Germinal center (tissue), 1 donor: ENCODE measurements around the gene PRKCD.

Source experiments
- DNase-seq: peaks from one replicate; pipeline ENCODE4 v3.0.0; 2012; ENCODE audit warnings: mixed read lengths, low spot score

Gene PRKCD

DNA sequence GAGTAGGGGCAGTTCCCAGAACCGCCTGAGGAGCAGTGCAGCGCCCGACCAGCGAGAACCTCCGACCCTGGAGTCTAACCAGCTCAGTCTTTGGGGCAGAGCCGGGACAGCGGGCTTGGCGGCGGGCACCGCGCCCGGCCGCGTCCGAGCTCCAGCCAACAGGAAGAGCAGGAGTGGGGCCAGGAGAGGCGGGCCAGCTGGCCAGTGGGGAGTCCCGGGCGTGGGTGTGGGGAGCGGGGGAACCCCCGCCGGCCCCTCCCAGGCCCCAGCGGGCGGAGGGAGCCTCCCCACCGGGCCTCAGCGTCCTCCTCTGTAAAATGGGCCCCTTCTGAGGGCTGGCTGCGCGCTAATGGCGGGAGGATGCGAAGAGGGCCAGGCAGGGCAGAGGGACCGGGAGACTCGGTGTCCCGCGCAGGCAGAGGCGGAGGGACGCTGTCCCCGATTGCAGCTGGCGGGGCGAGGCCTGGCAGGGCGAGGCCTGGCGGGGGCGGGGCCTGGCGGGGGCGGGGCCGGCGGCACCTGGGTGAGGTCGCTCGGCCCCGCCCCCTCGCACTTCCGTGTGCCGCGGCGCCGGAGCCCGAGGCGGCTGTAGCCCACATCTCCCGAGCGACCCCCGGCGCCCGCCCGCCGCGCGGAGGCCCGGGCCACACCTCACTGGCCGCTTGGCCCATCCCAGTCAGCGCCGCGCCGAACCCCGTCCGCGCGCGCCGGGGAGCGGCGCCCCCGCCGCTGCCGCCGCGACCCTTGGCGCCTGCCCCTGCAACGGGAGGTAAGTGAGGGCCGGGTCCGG is at the start of gene PRKCD:
Gene PRKCD, plus strand, starts transcription at position 550 of the 790 bp plus-strand sequence. CDS start 17,214 bp downstream, outside the sequence.
- peak; percentile 95 for DNase-seq

DNA sequence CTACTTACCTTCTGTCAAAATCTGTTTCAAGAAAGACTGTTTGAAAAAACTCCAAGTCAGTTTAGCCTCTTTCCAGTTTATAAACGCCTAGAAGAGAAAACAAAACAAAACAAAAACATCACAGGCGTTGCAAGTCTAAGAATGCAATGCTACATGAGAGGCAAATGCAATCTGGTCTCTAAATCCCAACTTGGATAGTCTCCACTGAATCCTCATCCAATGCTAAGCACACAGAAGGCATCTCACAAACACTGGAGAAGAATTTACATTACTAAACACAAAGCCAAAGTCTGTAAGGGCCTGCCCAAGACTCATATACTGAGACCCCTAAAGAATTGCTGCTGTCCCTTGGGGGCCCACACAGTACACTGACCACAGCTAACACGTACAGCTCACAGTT is 49.2 kb upstream of the PRKCD start:
- DNase-seq: no peak

DNA sequence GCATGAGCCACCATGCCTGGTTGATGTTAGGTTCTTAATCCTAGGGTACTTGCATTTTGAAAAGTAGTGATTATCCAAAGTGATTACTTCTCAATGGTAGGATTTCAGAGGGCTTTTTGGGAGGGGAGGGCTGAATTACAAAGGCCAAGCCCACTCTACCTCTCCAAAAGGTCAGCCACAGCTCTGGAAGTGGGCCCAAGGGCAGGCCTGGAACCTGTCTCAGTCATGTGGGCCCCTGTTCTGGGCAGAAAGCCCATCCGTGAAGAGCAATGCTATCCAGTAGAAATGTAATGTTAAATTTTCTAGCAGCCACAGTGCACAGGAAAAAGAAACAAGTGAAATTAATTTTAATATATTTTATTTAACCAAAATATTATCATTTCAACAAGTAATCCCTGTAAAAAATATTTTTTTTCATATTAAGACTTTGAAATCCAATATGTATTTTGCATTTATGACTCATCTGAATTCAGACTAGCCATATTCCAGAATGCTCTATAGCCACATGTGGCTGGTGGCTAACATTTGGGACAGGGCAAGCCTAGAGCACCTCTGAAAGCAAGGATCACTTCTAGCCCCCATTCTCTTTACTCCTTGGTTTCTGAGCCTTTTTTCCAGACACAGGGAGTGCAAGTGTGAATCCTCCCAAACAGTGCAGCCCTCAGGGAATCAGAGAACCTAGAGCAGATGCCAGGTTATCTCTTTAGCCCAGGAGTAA is 47.6 kb upstream of the PRKCD start:
- DNase-seq: no peak

DNA sequence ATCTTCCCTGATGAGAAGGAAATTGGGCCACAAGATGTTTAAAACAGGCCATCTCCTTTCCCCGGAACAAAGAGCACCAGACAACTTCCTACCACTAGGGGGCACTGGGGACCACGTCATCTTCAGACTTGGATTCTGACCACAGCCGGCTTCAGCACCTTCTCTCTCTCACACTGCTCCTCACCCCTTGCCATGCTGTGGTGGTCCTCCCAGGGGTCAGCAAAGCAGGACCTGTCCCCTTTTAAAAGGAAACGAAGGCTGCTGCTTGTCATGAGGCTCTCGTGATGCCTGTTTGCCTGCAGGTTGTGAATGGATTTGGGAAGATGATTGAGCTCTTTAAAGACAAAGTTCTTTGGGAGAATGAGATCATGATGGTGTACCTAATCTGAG is 47.0 kb upstream of the PRKCD start:
- peak; percentile 83 for DNase-seq

DNA sequence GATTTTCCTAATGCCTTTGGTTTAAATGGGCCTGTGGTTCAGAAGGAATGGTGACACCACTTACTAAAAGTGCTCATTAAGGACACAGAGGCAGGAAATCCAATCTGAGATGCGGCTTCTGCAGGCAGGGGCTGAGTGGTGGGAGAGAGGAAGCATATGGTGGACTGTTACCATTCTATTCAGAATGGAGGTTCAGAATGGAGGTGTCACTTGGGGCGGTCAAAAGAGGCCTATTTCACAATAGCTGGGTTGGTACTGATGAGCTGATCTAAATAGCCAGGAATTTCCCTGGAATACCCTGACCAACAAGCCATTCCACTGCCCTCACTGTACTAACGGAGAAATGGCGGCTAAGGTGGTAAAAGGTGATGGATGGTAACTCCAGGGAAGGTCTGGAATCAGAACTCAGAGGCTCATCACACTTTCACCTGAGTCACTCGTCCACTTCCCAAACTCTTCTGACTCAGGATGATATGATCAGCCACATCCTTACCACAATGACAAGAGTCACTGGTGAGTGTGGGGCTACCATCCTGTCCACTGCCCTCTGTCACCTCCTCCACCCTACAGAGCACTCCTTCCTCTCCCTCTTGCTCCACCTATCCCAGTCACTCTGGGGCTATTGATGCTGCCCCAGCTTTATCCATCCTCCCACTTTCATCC is 46.5 kb upstream of the PRKCD start:
- DNase-seq: no peak

DNA sequence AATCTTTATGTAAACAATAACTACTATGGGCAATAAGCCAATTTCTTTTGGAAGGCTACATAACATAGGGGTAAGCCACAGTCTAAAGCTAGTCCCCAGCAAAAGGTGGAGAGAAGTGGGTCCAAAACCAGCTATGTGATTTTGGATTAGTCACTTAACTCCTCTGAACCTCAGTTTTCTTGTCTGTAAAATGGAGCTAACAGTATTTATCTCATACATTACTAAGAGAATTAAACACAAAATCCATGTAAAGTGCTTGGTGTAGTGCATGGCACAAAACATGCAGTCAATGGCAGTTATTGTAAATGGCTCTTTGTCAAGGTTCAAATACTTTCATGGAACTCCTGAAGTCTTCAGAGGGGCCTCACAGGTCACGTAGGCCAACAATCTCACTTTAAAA is 44.1 kb upstream of the PRKCD start:
- DNase-seq: no peak

DNA sequence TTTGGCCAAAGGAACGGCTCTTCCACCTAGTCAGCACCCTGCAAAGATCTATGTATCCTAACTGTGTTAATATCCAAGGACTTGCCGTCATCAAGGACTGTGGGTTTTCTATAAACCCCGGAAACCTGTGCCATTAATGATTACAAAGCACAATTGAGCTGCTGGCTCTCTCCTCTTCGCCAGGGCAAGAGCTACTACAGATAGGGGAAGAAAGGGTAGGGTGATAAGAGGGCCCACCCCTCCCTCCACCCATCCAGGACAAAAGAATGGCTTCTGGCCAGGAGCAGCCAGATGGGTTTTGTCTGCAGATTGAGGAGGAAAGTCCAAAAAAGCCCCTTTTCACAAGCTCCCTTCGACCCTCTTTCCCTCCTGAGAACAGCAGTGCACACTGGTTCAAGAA is 40.7 kb upstream of the PRKCD start:
- DNase-seq: no peak

DNA sequence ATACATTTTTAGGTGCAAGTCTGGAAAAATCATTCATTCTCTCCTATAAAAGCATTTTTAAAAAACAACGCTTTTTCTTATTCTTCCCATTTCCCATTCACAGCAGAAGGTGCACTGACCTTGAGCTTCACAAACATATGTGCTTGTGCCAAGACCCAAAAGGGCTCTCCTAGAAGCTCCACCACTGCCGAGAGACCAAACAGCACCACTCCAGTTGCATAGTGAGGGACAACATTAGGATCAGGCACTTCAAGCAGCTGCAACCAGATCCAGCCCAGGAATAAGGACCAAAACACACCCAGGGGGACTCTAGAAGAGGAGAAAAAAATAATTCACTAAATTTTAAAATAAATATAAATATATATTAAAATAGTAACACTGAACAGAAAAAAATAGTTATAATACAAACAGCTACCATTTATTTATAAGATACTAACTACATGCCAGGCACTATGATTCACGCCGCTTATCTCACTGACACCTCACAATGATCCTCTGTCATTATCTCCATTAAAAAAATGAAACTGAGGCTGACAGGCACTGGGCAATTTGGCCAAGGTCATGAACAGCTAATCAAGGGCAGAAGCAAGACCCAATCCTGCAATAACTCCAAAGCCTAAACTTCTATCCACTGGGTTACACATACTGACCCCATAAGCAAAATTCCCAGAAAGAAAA is 38.6 kb upstream of the PRKCD start:
- DNase-seq: no peak

DNA sequence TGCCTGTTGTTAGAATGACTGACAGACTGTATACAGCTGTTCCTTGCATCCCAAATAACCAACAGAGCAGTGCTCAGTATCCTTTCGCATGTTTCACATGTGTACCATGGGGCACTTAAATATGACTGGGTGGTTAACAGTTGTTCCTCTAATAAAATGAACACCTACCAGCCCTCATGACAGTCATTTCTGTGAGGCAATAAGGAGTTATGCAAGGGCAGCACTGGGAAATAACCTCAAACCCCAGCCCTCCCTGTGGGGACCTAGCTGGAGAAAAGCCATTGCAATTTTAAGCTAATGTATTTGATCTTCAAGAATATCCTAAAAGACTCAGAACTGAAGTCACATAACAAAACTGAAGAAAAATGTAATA is 38.1 kb upstream of the PRKCD start:
- DNase-seq: no peak

DNA sequence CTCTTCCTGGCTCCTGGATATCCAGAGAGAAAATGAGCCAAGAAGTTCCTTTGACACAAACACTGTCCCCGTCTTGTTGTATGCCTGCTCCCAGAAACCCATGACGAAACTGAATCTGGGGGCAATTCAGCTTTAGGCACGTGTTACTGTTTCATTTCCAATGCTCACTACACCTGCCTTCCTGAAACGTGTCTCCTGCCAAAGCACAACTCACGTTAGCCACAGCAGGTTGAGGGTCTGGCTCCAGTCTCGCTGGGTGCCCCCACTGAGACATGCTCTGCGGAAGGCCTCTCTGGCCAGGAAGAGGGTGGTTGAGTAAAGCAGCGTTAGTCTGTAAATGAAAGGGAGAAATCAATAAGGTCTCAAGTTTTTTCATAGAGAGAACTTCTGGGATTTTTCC is 37.5 kb upstream of the PRKCD start:
- no peak for DNase-seq

DNA sequence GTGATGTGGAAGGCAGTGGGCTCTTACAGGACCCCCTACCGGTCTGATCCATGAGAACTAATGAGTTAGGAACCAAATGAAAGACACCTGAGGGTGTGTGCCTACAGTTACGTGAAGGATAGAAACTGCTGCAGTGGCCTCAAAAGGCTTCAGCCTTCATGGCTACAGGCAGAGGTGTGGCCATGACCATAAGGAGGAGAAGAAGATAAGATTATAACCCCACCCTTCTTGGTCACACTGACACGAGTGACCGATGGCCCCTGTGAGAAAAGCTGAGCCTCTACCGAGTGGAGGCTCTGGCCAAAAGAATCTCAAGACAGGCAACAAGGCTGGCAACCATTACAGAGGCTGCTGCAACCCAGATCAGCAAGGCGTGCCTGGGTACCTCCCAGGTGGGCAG is 37.1 kb upstream of the PRKCD start:
- DNase-seq: no peak

DNA sequence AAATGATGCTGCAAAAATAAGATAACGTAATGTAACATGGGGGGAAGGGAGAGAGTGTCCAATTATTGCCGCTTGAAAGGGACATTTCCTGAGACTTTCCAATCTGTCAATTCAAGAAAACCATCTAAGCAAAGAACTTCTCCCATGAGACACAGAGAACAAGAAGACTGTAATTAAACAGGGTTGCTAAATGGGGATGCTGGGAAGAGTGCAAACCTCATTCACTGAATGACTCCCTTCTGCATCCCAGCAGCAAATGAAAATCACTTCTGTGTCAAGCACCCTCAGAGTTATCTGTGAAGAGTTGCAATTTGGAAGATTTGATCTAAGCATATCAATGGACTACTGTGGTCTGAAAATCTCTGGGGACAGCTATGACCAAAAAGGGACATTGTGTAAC is 34.4 kb upstream of the PRKCD start:
- no peak for DNase-seq

DNA sequence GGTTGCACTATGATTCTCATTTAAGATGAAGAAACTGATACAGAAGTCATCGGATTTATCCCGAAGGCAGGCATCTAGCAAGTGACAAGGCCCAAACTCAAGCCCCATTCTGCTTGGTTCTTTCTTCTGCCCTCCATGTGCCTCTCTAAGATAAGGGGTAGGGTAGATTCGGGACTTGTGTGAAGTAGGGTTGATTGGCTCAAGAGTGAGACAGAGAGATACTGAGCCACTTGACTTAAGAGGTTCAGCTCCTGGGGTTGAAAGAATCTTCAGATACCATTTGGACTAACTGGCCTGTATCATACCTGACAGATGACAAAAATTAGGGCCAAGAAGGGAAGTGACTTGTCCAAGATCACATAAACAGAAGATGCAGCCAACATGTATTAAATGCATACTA is 31.7 kb upstream of the PRKCD start:
- no peak for DNase-seq

DNA sequence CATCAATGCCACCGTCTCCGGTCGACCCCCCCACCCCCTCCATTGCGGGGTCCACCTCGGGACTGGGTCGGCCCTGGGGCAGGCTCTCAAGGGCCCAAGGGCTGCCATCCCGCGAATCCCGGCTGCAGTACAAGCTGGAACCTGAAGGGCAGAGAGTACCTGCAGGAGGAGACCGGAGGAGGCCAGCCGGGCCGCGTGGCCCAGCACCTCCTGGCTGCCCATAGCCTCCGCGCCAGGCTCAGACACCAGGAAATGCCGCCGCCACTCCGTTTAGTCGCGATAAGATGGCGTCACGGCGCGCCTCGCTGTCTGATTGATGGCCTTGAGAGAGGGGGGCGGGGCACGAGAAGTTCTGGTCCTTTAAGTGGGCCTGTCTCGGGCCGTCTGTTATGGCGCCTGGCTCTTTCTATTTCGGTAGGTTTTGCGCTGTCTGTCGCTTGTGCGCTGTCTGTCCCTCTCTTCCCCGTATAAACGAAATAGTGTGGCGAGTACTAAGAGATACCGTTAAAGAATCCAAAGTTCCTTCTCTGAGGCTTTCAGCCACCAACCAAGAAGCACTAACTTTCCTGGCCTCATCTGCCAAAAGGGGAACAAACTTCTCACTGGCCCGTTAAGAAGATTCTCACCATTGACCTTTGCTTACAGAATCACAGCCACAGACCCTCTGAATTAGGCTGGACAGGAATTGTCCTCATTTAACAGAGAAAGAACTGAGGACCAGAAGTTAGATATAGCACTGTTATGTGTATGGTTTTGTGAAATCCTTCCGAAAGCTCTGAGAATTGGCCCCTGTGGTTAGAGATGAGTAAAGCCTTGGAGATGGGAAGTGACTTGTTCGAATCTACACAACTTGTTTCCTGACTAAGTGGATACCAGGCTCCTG is 30.6 kb upstream of the PRKCD start, which contains the start of gene RFT1:
Gene RFT1, minus strand, starts transcription at position 257 of the 883 bp plus-strand sequence. Its CDS starts 35 bp downstream, at position 222.
- DNase-seq: peak; percentile 92

DNA sequence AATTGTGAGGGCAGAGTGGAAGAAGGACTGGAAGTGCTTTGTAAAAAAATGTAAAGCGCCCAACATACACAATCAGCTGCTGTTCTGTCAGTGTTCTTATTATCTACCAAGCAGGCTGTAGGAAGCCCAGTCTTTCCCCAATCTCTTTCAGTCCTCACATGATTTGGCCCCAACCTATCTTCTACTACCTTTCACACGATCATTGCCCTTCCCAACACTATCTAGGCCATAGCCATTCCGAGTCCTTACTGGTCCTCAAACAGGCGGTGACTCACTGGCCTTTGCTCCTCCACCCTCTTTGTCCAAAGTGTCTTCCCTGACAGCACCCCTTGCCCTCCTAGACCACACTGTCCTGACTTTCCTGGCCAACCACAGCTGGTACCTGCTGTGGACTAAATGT is 29.9 kb upstream of the PRKCD start:
- no peak for DNase-seq

DNA sequence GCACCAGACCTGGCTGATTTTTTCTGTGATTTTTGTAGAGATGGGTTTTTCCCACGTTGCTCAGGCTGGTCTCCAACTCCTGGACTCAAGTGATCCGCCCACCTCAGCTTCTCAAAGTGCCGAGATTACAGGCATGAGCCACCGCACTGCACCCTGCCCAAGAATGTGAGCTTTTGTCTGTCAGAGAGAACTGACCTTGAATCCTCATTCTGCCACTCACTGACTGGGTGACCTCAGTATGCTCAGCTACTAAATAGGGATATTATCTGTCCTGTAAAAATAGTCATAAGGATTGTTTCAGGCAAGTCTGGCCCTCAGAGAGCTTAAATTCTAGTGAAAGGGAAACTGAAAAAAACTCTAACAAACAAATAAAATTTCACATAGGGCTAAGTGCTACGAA is 28.7 kb upstream of the PRKCD start:
- DNase-seq: no peak

DNA sequence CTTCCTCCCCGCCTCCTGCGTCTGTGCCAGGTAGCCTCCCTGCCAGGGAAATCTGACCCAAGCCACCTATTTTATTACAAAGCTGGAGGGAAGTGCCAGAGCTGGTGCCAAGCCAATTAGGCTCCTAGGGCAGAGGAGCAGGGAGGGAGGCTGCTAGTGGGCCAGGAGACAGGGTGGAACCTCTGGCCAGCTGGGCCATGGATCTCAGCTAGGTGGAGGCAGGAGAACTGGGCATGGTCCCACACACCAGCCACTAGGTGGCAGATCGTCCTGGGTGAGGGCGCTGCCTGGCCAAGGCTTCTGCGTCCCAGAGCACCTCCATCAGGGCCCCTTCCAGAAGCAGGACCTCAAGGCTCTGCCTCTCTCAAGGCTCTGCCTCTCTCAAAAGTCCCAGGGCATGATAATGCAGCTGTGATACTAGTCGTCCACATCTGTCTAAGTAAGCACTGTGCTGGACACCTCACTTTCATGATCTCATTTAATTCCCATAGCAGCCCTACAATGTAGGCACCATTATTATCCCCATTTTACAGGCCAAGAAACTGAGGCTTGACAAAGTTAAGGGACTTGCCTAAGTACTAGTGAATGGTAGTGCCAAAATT is 26.3 kb upstream of the PRKCD start:
- DNase-seq: peak; percentile 88

DNA sequence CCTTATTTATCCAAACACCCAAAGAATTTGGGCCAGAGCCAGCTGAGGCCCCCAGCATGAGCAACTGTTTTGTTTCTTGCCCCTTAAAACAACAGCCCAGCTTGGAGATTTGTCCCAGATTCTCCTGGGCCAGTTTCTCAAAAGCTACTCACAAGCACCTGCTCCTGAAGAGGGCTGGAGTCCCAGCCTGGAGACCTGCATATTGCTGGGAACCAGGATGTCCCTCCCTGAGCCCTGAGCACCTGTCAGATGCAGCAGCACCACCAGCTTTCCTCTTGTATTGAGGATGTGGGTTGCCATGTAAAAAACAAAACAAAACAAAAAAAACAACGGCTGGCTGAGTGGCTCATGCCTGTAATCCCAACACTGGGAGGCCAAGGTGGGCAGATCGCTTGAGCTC is 23.8 kb upstream of the PRKCD start:
- DNase-seq: no peak

DNA sequence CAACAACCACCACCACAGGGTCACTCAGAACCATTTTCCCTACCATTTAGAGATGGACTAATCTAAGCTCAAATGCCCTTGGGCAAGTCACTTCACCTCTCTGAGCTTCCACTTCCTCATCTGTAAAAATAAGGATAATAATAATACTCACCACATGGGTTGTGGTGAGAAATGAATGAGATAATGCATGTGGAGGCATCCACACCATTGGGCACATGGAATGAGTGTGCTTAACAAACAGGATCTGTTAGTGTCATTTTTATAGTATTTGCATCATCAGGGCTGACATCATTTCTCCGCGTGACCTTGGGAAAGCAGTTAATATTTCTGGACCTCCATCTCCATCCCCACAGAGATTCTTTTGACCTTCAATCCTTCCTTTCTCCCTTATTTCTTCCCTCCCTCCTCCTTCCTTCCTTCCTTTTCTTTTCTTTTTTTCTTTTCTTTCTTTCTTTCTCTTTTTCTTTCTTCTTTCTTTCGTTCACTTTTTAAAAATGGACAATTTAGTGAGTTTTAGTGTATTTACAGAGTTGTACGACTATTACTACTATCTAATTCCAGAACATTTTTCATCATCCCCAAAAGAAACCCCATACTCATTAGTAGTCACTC is 23.1 kb upstream of the PRKCD start:
- no peak for DNase-seq
